ENCODE data around the gene ZNF181.

DNA sequence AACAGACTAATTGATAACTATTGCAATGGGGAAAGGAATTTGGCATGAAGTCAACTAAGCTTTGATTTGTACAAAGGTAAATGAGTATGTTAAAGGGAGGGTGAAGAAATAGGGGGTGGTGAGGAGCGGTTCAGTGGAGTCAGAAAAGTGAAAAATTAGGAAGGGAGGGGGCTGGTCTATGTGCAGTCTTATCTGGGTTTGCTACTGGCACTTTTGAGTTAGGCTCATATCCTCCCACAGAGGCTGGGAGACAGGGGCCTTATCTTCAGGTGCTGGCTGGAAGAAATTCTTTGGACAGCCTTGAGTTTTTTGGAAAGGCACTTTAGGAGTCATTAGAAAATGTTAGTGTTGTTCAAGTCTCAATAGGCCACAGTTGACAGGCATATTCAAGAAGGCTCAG is 45.5 kb upstream of the ZNF181 start:
- no peak for TF ChIP-seq EZH2 (IDR thresholded peaks at IDR 0.05; ENCODE audit: low read length, missing control alignments)
- TF ChIP-seq, protein P1, sequence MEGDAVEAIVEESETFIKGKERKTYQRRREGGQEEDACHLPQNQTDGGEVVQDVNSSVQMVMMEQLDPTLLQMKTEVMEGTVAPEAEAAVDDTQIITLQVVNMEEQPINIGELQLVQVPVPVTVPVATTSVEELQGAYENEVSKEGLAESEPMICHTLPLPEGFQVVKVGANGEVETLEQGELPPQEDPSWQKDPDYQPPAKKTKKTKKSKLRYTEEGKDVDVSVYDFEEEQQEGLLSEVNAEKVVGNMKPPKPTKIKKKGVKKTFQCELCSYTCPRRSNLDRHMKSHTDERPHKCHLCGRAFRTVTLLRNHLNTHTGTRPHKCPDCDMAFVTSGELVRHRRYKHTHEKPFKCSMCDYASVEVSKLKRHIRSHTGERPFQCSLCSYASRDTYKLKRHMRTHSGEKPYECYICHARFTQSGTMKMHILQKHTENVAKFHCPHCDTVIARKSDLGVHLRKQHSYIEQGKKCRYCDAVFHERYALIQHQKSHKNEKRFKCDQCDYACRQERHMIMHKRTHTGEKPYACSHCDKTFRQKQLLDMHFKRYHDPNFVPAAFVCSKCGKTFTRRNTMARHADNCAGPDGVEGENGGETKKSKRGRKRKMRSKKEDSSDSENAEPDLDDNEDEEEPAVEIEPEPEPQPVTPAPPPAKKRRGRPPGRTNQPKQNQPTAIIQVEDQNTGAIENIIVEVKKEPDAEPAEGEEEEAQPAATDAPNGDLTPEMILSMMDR (conservative IDR thresholded peaks at IDR 0.05 in 1 of 2, IDR thresholded peaks at IDR 0.05 in 1 of 2; ENCODE audit: low read depth in 1 of 2, low read length in 2 of 2): no peak

Data from fibroblast of lung (primary cell).